HFFc6 (cell line): ENCODE measurements around the gene BRMS1. TPM values are rescaled to one million over a fixed set of nuclear protein-coding genes. Genes with fewer than 3 reads are reported as not detected.

Experiments
- DNase-seq: peaks from one replicate; pipeline ENCODE4 v3.0.0-alpha.2; 2018
- H3K27ac Mint-ChIP-seq: 2 replicates; pipeline ENCODE4 v1.8.0; 2020; ENCODE audit warnings: mild to moderate bottlenecking, mixed read lengths
- H3K27me3 Mint-ChIP-seq: 2 replicates; pipeline ENCODE4 v1.8.0; 2021; ENCODE audit warnings: mild to moderate bottlenecking, moderate library complexity, mixed read lengths; ENCODE audit not compliant: insufficient read depth
- H3K36me3 Mint-ChIP-seq: 2 replicates; pipeline ENCODE4 v1.8.0; 2021; ENCODE audit warnings: low read depth, mixed read lengths
- H3K4me1 Mint-ChIP-seq: 2 replicates; pipeline ENCODE4 v1.8.0; 2020; ENCODE audit warnings: low read depth, mixed read lengths
- H3K4me3 Mint-ChIP-seq: 2 replicates; pipeline ENCODE4 v1.8.0; 2020; ENCODE audit warnings: mild to moderate bottlenecking, moderate library complexity, mixed read lengths
- H3K9me3 Mint-ChIP-seq: 2 replicates; pipeline ENCODE4 v1.8.0; 2020; ENCODE audit warnings: mild to moderate bottlenecking, mixed read lengths
- CTCF ChIP-seq: fragments of 200-600 bp; sonication (generic); IDR thresholded peaks from 2 replicates; pipeline ENCODE4 v1.5.0; 2021; ENCODE audit warnings: antibody characterized with exemption, mild to moderate bottlenecking
- total RNA-seq, 6 experiments: library from RNA; stranded (reverse); fragmentation: NEBNext Ultra II Directional; extraction: Animal tissue kit (Norgen Biotek cat#: 25700); gene quantifications; 2 replicates in 1 of 6; 3 replicates in 5 of 6; pipeline ENCODE4 v1.2.3, GENCODE V29; 2021

The BRMS1 gene
- total RNA-seq, 6 experiments from 2014 or later = 41.2 to 66.6 (median 61.2) TPM

GRCh38 chr11:66288671-66289547, 56.0 kb downstream of the BRMS1 start, which contains the start of gene YIF1A:
TSS of gene YIF1A (minus strand) at chr11:66289143. CDS start at chr11:66288985, 158 bp downstream.
- DNase-seq = peak; percentile 100
- Mint-ChIP-seq H3K4me1 (peaks cover 30% of the 10 kb centered on the region), H3K4me3 (peak within 1 kb of the TSS; percentile 96), H3K27me3 (peaks cover 13% of the 10 kb centered on the region), H3K9me3 (no peaks in the 10 kb centered on the region), H3K36me3 (no peaks in the 10 kb centered on the region), H3K27ac (peak within 1 kb of the TSS; percentile 99)
- peak; percentile 50 for TF ChIP-seq CTCF

- H3K4me1 Mint-ChIP-seq = peaks cover 30% of the 10 kb centered on the region
- H3K4me3 Mint-ChIP-seq = peak overlapping the region; percentile 96
- peaks cover 13% of the 10 kb centered on the region for H3K27me3 Mint-ChIP-seq
- H3K9me3 Mint-ChIP-seq = no peaks in the 10 kb centered on the region
- peak overlapping the region; percentile 99 for H3K27ac Mint-ChIP-seq
- H3K36me3 Mint-ChIP-seq = no peaks in the 10 kb centered on the region
- no peak for DNase-seq
- TF ChIP-seq CTCF = no peak
These were observed 56.8 kb downstream of the BRMS1 start for GRCh38 chr11:66287889-66288670.

Other genes with a start within 250 kb of the BRMS1 start
- gene KLC2, start 87.4 kb downstream of the BRMS1 start, total RNA-seq = 10 to 100 TPM; 43.4 to 51.9 (median 46.0) TPM
- 100 to 1,000 TPM; 220 to 272 (median 246) TPM for gene RAB1B, start 76.5 kb downstream of the BRMS1 start, total RNA-seq
- 1 to 10 TPM in 3 of 6 experiments, under 1 TPM in 3; 0.73 to 1.9 (median 1.1) TPM for gene CNIH2, start 66.9 kb downstream of the BRMS1 start, total RNA-seq
- gene YIF1A, start 56.0 kb downstream of the BRMS1 start, total RNA-seq = 100 to 1,000 TPM; 150 to 183 (median 153) TPM
- gene TMEM151A, start 53.2 kb downstream of the BRMS1 start, total RNA-seq = under 1 TPM in 2 of 6 experiments, not detected in 4; 0.07 to 0.11 TPM
- gene CD248, start 28.1 kb downstream of the BRMS1 start, total RNA-seq = 100 to 1,000 TPM; 437 to 739 (median 687) TPM
- gene RIN1, start 8.7 kb downstream of the BRMS1 start, total RNA-seq = 10 to 100 TPM; 32.9 to 55.0 (median 49.8) TPM
- gene B4GAT1, start 2.5 kb upstream of the BRMS1 start, total RNA-seq = 10 to 100 TPM; 21.5 to 26.4 (median 24.3) TPM
- gene SLC29A2, start 26.7 kb upstream of the BRMS1 start, total RNA-seq = not detected
- under 1 TPM in 3 of 6 experiments, not detected in 3; 0.14 to 0.36 (median 0.35) TPM for gene NPAS4, start 75.9 kb upstream of the BRMS1 start, total RNA-seq
- gene MRPL11, start 93.7 kb upstream of the BRMS1 start, total RNA-seq = 10 to 100 TPM; 55.6 to 74.1 (median 67.6) TPM
- gene PELI3, start 121.8 kb upstream of the BRMS1 start, total RNA-seq = 1 to 10 TPM; 6.7 to 8.0 (median 7.2) TPM
- 10 to 100 TPM; 54.8 to 71.6 (median 58.2) TPM for gene DPP3, start 135.3 kb upstream of the BRMS1 start, total RNA-seq
- 10 to 100 TPM; 14.9 to 21.4 (median 17.3) TPM for gene BBS1, start 165.5 kb upstream of the BRMS1 start, total RNA-seq
- 10 to 100 TPM; 15.4 to 23.3 (median 18.6) TPM for gene ZDHHC24, start 200.9 kb upstream of the BRMS1 start, total RNA-seq
- under 1 TPM in 4 of 6 experiments, not detected in 2; 0.07 to 0.24 (median 0.10) TPM for gene ACTN3, start 201.8 kb upstream of the BRMS1 start, total RNA-seq
- 10 to 100 TPM in 2 of 6 experiments, 1 to 10 TPM in 4; 5.2 to 20.0 (median 6.6) TPM for gene CTSF, start 223.5 kb upstream of the BRMS1 start, total RNA-seq
- gene CCDC87, start 248.0 kb upstream of the BRMS1 start, total RNA-seq = under 1 TPM; 0.19 to 0.66 (median 0.37) TPM
- gene CCS, start 248.1 kb upstream of the BRMS1 start, total RNA-seq = 10 to 100 TPM; 25.8 to 27.4 (median 26.5) TPM